ENCODE results near the gene PLAC8.
"Not testable (repeated sequence)": the region's sequence is repeated elsewhere in the genome, so short reads cannot be mapped to it uniquely, and the experiment has no call there.

The PLAC8 gene

DNA sequence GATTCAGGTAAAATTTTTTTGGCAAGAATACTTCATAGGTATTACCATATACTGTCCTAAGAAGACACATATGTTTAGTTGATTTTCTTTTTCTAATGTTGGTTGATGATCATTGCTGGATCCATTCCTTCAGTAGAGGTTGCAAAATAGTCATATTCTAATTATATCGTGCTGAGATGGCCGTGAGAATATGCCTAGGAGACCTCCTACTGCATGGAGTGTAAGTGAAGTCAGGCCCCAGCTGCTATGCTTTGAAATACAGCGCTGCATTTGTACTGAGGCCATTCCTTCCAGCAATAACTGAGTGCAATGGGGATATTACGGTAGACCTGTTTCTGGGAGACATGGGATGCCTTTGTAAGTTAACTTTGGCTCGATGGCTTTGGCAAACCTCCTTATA lies 6.7 kb upstream of the PLAC8 start:
- Histone ChIP-seq H3K4me1 (ENCODE audit: insufficient read depth, insufficient read length) (no peaks in the 10 kb centered on the region), H3K27me3 (ENCODE audit: insufficient read depth, insufficient read length) (no peaks in the 10 kb centered on the region), H3K9ac (ENCODE audit: insufficient read length, low read depth) (no peak overlapping the region), H3K9me3 (ENCODE audit: insufficient read depth, low read length) (peaks cover 6% of the 10 kb centered on the region), H3K4me3 (ENCODE audit: insufficient read length, low read depth) (no peak overlapping the region), H3K36me3 (ENCODE audit: insufficient read depth, insufficient read length, low read length) (no peaks in the 10 kb centered on the region)
- no peak for DNase-seq (ENCODE audit: low read depth, low spot score)
- TF ChIP-seq ZNF274 (IDR thresholded peaks at IDR 0.05; ENCODE audit: low read depth, low read length) (no peak), SUZ12 (IDR thresholded peaks at IDR 0.05; ENCODE audit: extremely low read depth, insufficient read depth, insufficient read length) (no peak), YY1 (IDR thresholded peaks at IDR 0.05; ENCODE audit: insufficient read depth, insufficient read length) (no peak)

DNA sequence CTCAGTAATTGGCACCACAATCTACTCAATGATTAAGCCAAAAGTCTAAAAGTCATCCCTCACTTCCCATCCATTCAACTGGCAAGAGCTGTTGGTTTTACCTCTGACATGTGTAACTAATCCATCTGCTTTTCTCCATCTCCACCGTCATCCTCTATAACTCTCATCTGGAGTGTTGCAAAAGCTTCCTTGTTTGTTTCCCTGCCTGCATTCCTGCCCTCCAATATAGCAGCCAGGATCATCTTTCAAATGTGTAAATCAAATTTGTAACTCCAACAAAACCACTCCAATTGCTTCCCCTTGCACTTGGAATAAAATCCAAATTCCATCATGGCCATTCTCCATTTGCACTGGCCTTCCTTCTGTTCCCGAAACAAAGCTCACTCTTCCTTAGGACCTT lies 4.3 kb upstream of the PLAC8 start:
- peaks cover 3% of the 10 kb centered on the region for H3K4me1 ChIP-seq (ENCODE audit: insufficient read depth, insufficient read length)

DNA sequence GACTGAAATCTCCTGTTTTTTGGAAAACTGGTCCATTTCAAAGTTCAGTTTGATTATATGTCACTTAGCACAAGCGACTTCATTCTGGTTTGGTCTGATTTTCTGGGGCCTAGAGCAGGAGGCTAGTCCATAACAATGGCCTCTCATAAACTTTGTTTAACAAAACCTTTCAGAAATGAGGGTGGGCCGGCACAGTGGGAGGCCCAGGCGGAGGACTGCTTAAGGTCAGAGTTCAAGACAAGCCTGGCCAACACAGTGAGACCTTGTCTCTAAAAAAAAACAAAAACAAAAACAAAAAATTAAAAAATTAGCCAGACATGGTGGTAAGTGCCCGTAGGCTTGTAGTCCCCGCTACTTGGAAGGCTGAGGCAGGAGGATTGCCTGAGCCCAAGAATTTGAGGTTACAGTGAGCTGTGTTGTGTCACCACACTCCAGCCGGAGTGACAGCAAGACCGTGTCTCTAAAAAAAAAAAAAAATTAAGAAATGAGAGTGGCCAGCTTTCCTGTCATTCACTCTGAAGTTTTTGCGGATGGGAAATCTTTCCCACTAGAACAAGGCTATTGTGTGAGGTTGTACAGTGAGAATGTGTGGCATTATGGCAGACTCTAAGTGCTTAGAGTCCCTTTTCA lies 1.2 kb upstream of the PLAC8 start:
- no peaks in the 10 kb centered on the region for H3K27me3 ChIP-seq (ENCODE audit: insufficient read depth, insufficient read length)
- H3K4me1 ChIP-seq (ENCODE audit: insufficient read depth, insufficient read length): peaks cover 3% of the 10 kb centered on the region
- H3K9ac ChIP-seq (ENCODE audit: insufficient read length, low read depth): no peak overlapping the region
- no peaks in the 10 kb centered on the region for H3K9me3 ChIP-seq (ENCODE audit: insufficient read depth, low read length)
- no peak for DNase-seq (ENCODE audit: low read depth, low spot score)
- no peak overlapping the region for H3K4me3 ChIP-seq (ENCODE audit: insufficient read length, low read depth)
- no peaks in the 10 kb centered on the region for H3K36me3 ChIP-seq (ENCODE audit: insufficient read depth, insufficient read length, low read length)
- TF ChIP-seq ZNF274 (IDR thresholded peaks at IDR 0.05; ENCODE audit: low read depth, low read length) (no peak), SUZ12 (IDR thresholded peaks at IDR 0.05; ENCODE audit: extremely low read depth, insufficient read depth, insufficient read length) (no peak), YY1 (IDR thresholded peaks at IDR 0.05; ENCODE audit: insufficient read depth, insufficient read length) (no peak)

More for the DNA sequence above, 4.3 kb upstream of the PLAC8 start:
- TF ChIP-seq YY1 (IDR thresholded peaks at IDR 0.05; ENCODE audit: insufficient read depth, insufficient read length): no peak
- TF ChIP-seq SUZ12 (IDR thresholded peaks at IDR 0.05; ENCODE audit: extremely low read depth, insufficient read depth, insufficient read length): no peak
- no peak for TF ChIP-seq ZNF274 (IDR thresholded peaks at IDR 0.05; ENCODE audit: low read depth, low read length)
- peaks cover 6% of the 10 kb centered on the region for H3K9me3 ChIP-seq (ENCODE audit: insufficient read depth, low read length)
- DNase-seq (ENCODE audit: low read depth, low spot score): no peak
- no peak overlapping the region for H3K9ac ChIP-seq (ENCODE audit: insufficient read length, low read depth)
- H3K4me3 ChIP-seq (ENCODE audit: insufficient read length, low read depth): no peak overlapping the region
- H3K36me3 ChIP-seq (ENCODE audit: insufficient read depth, insufficient read length, low read length): no peaks in the 10 kb centered on the region
- H3K27me3 ChIP-seq (ENCODE audit: insufficient read depth, insufficient read length): no peaks in the 10 kb centered on the region

DNA sequence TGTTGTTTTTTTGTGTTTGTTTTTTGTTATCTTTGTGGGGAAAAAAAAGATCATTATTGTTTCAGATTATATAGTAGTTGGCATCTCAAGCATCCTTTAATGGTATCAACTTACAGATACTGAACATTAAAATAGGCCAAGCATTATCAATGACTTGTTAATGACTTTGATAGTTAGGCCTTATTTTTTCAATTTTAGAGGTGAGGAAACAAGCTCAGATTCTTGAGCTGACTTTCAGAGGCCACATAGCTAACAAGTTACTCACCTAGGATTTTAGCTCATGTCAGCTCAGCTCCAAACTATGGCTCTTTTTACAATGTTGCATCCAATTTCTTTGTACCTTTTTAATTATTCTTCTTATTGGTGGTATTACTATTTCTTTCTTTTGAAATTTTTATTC lies 471 bp upstream of the PLAC8 start:
- no peaks in the 10 kb centered on the region for H3K36me3 ChIP-seq (ENCODE audit: insufficient read depth, insufficient read length, low read length)
- H3K9me3 ChIP-seq (ENCODE audit: insufficient read depth, low read length): no peaks in the 10 kb centered on the region
- no peak overlapping the region for H3K4me3 ChIP-seq (ENCODE audit: insufficient read length, low read depth)
- H3K4me1 ChIP-seq (ENCODE audit: insufficient read depth, insufficient read length): peaks cover 3% of the 10 kb centered on the region
- H3K9ac ChIP-seq (ENCODE audit: insufficient read length, low read depth): no peak overlapping the region
- no peak for DNase-seq (ENCODE audit: low read depth, low spot score)
- TF ChIP-seq YY1 (IDR thresholded peaks at IDR 0.05; ENCODE audit: insufficient read depth, insufficient read length) (no peak), SUZ12 (IDR thresholded peaks at IDR 0.05; ENCODE audit: extremely low read depth, insufficient read depth, insufficient read length) (no peak), ZNF274 (IDR thresholded peaks at IDR 0.05; ENCODE audit: low read depth, low read length) (no peak)
- no peaks in the 10 kb centered on the region for H3K27me3 ChIP-seq (ENCODE audit: insufficient read depth, insufficient read length)

DNA sequence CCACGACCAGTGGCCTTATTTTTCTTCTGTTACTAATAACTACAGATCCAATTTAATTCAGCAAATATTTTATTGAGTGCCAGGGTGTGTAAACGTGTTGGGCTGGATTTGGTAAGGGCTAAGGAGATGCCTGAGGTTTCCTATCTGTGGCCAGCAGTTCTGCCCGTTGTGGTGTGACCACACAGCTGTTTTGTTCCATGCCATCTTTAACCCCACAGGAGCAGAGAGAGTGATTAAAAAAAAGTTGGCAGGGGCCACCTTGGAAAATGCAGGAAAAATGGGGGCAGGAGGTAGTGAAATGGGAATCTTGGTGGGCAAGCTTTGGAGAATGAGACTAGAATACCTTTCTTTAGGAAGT lies 1.1 kb downstream of the PLAC8 start:
- no peak for DNase-seq (ENCODE audit: low read depth, low spot score)
- Histone ChIP-seq H3K9me3 (ENCODE audit: insufficient read depth, low read length) (no peaks in the 10 kb centered on the region), H3K27me3 (ENCODE audit: insufficient read depth, insufficient read length) (peaks cover 11% of the 10 kb centered on the region), H3K4me3 (ENCODE audit: insufficient read length, low read depth) (no peak overlapping the region), H3K9ac (ENCODE audit: insufficient read length, low read depth) (no peak overlapping the region), H3K4me1 (ENCODE audit: insufficient read depth, insufficient read length) (peaks cover 3% of the 10 kb centered on the region), H3K36me3 (ENCODE audit: insufficient read depth, insufficient read length, low read length) (no peaks in the 10 kb centered on the region)
- TF ChIP-seq ZNF274 (IDR thresholded peaks at IDR 0.05; ENCODE audit: low read depth, low read length) (no peak), SUZ12 (IDR thresholded peaks at IDR 0.05; ENCODE audit: extremely low read depth, insufficient read depth, insufficient read length) (no peak), YY1 (IDR thresholded peaks at IDR 0.05; ENCODE audit: insufficient read depth, insufficient read length) (no peak)

DNA sequence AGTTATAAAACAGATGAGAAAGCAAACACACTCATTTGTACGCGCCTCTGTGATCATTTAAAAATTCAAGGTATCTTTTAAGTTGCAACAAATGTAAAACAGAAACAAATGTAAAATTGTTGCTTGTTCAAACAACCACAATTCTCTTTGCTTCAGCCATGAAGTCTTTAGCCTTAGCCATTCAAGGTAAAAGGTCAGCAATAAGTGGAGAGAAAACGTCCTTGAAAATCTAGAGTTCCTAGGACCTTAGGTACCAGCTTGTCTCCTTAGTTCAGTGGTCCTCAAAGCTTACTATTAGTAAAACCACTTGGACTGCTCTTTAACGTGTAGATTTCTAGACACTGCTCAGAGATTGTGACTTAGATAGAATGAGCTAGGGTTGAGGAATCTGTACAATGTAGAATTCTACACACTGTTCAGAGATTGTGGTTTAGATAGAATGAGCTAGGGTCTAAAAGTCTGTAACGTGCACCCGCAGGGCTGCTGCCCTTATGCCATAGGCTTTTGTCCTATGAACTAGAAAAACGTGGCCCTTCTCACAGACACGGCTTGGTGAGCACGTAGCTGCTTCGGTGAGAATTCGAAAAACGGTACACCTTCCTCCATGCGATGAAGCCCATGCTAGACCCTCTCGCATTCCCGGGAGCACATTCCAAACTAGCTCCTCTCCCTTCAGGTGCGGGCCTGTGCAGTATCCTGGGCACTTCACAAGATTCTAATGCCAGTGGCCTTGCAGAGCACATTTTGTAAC lies 1.7 kb downstream of the PLAC8 start:
- Histone ChIP-seq H3K4me3 (ENCODE audit: insufficient read length, low read depth) (no peak overlapping the region), H3K36me3 (ENCODE audit: insufficient read depth, insufficient read length, low read length) (no peaks in the 10 kb centered on the region), H3K9me3 (ENCODE audit: insufficient read depth, low read length) (no peaks in the 10 kb centered on the region), H3K4me1 (ENCODE audit: insufficient read depth, insufficient read length) (peaks cover 3% of the 10 kb centered on the region), H3K9ac (ENCODE audit: insufficient read length, low read depth) (no peak overlapping the region), H3K27me3 (ENCODE audit: insufficient read depth, insufficient read length) (peaks cover 13% of the 10 kb centered on the region)
- no peak for TF ChIP-seq ZNF274 (IDR thresholded peaks at IDR 0.05; ENCODE audit: low read depth, low read length)
- no peak for TF ChIP-seq SUZ12 (IDR thresholded peaks at IDR 0.05; ENCODE audit: extremely low read depth, insufficient read depth, insufficient read length)
- TF ChIP-seq YY1 (IDR thresholded peaks at IDR 0.05; ENCODE audit: insufficient read depth, insufficient read length): no peak
- DNase-seq (ENCODE audit: low read depth, low spot score): no peak

DNA sequence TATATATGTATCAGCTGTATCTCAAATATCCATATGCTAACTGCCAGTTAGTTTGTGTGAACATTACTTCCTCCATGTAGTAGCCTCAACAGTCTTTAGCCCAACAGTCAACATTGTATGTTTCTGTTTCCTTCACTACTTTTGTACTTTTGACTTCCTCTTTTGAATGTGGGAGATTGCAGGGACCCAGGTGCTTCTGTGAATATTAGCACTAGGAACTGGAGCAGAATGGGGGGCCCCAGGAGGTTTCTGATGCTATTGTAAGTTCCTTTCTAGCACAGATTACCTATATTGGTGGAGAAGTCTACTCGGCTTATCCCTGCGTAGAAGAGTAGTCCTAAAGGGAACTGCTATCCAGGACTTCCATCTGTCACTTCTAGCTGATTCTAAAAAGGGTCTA lies 2.3 kb downstream of the PLAC8 start:
- no peak for TF ChIP-seq YY1 (IDR thresholded peaks at IDR 0.05; ENCODE audit: insufficient read depth, insufficient read length)
- TF ChIP-seq ZNF274 (IDR thresholded peaks at IDR 0.05; ENCODE audit: low read depth, low read length): no peak
- TF ChIP-seq SUZ12 (IDR thresholded peaks at IDR 0.05; ENCODE audit: extremely low read depth, insufficient read depth, insufficient read length): no peak
- peaks cover 13% of the 10 kb centered on the region for H3K27me3 ChIP-seq (ENCODE audit: insufficient read depth, insufficient read length)
- no peak overlapping the region for H3K4me3 ChIP-seq (ENCODE audit: insufficient read length, low read depth)
- H3K9me3 ChIP-seq (ENCODE audit: insufficient read depth, low read length): no peaks in the 10 kb centered on the region
- H3K4me1 ChIP-seq (ENCODE audit: insufficient read depth, insufficient read length): peaks cover 3% of the 10 kb centered on the region
- H3K9ac ChIP-seq (ENCODE audit: insufficient read length, low read depth): no peak overlapping the region
- no peaks in the 10 kb centered on the region for H3K36me3 ChIP-seq (ENCODE audit: insufficient read depth, insufficient read length, low read length)
- no peak for DNase-seq (ENCODE audit: low read depth, low spot score)

DNA sequence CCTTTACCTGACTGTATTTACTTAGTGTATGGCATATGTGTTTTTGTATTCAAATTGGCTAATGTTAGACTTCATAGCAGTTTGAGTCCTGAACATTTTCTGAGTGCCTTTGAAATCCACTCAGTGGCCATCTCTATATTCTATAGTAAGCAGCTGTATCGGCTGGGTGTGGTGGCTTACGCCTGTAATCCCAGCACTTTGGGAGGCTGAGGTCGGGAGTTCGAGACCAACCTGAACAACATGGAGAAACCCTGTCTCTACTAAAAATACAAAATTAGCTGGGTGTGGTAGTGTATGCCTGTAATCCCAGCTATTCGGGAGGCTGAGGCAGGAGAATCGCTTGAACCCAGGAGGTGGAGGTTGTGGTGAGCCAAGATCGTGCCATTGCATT lies 2.8 kb downstream of the PLAC8 start:
- not testable (repeated sequence) for DNase-seq (ENCODE audit: low read depth, low spot score); H3K9ac ChIP-seq (ENCODE audit: insufficient read length, low read depth); H3K9me3 ChIP-seq (ENCODE audit: insufficient read depth, low read length); H3K4me3 ChIP-seq (ENCODE audit: insufficient read length, low read depth); H3K4me1 ChIP-seq (ENCODE audit: insufficient read depth, insufficient read length); H3K36me3 ChIP-seq (ENCODE audit: insufficient read depth, insufficient read length, low read length)
- H3K27me3 ChIP-seq (ENCODE audit: insufficient read depth, insufficient read length): peaks cover 13% of the 10 kb centered on the region

All from NT2/D1 (cell line).